ENCODE measurements around the gene HCLS1.
"Not testable (repeated sequence)": the region's sequence is repeated elsewhere in the genome, so short reads cannot be mapped to it uniquely, and the experiment has no call there.

Gene HCLS1

DNA sequence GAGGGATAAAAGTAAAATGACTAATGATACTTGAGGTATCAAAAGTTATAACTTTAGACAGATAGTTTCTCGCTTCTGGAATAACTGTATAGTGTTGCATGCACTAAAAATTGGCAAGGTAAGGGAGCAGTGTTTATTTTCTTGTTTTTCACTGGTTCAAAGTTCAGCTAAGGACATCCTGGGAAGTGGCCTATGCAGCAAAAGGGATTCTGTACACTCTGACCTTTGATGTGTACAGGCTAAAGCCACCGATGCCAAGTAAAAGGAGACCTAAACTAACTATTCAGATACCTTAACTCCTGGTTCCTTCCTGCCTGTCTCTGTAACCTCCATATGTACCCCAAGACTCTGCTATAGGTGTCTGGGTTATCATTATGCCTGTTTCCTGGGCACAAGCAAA is 65.9 kb downstream of the HCLS1 start:
- DNase-seq: no peak

DNA sequence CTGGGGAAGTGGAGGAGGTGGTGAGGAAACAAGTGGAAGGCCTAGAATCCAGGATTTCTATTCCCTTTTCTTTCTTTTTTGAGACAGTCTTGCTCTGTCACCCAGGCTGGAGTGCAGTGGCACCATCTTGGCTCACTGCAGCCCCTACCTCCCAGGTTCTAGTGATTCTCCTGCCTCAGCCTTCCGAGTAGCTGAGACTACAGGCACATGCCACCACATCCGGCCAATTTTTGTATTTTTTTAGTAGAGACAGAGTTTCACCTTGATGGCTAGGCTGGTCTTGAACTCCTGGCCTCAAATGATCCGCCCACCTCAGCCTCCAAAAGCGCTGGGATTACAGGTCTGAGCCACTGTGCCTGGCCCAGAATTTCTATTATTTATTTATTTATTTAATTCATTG is 66.9 kb downstream of the HCLS1 start:
- DNase-seq: not testable (repeated sequence)

DNA sequence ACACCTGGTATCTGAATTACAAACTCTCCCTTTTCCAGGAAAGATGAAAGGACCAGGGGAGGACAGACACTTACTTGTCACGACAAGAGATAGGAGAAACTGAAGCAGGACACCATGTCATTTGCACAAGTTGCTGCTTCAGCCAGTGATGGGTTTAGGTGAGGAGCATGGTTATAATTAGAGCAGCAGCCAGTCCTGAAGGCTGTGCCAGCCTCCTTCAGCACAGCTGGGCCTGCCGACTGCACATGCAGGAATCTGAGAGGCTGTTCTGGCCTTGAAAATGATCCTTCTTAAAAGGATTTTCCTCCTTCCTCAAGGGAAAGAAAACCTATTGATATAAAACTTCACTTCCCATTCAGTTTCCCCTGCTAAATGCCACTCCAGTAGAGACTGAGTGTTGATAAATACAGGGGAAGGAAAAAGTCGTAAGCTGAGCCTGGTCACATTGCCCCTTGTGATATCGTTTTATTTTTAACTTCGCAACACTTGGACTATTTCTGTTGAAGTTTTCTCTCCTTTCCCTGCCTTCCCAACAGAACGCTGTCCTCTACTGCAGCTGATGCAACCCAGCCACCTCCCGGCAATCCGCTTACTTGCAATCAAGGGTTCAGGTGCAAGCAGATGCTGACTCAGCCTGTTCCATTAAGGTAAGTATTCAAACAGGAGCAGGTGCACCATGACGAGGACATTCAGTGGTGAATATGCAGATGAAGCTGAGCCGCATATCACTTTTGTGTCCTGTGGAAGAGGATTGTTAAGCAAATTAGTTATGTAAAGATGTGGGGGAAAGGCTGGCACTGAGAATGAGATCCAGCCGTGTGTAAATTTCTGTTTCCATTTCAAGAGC is 67.6 kb downstream of the HCLS1 start, which contains the start of gene FBXO40:
Gene FBXO40 (plus strand): TSS at position 524 of the 847 bp plus-strand sequence. CDS start 27,197 bp downstream, outside the sequence.
- no peak for DNase-seq

DNA sequence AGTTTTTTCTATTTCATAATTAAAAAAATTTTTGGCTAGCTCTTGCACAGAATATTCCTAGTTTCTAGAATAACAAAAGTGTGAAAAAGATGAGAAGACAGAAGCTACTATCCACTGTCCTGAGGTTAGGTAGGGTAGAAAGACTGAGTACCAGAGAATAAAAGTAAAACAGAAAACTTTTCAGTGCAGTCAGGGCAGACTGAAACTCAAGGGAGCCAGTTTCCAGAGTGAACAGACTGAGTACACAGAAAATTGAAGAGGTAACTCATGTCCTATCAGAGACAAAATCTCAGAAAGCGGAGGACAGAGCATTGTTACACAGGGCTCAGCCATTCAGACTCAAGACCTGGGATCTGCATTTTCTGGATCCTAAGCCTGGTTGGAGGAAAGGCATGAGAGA is 76.3 kb downstream of the HCLS1 start:
- no peak for DNase-seq

DNA sequence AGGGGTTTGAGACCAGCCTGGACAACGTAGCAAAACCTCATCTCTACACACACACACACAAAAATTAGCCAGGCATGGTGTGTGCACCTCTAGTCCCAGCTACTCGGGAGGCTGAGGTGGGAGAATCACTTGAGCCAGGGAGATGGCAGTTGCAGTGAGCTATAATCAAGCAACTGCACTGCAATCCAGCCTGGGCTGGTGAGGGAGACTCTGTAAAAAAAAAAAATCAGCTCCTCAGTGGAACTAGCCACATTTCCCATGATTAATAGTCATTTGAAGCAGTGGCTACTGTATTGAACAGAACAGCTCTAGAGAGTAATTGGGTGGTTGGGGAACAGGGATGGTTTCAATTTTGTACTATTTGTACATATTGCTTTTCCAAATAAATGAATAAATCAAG is 79.0 kb downstream of the HCLS1 start:
- DNase-seq: no peak

Data from amniotic stem cell (primary cell).